ENCODE measurements around the gene GNA14. TPM values are rescaled to one million over a fixed set of nuclear protein-coding genes. Genes with fewer than 3 reads are reported as not detected.
A peak's percentile ranks its signal among the peaks of the same experiment; 100 is the strongest.
"Not testable (repeated sequence)": the region's sequence is repeated elsewhere in the genome, so short reads cannot be mapped to it uniquely, and the experiment has no call there.

The GNA14 gene
- polyA plus RNA-seq, 3 donors = 15.1 to 16.7 (median 16.0) TPM

GRCh38 chr9:77592476-77592875 lies 55.6 kb downstream of the GNA14 start:
- DNase-seq (ENCODE audit: low read depth in 3 of 3, low spot score in 2 of 3) = no peak

DNA sequence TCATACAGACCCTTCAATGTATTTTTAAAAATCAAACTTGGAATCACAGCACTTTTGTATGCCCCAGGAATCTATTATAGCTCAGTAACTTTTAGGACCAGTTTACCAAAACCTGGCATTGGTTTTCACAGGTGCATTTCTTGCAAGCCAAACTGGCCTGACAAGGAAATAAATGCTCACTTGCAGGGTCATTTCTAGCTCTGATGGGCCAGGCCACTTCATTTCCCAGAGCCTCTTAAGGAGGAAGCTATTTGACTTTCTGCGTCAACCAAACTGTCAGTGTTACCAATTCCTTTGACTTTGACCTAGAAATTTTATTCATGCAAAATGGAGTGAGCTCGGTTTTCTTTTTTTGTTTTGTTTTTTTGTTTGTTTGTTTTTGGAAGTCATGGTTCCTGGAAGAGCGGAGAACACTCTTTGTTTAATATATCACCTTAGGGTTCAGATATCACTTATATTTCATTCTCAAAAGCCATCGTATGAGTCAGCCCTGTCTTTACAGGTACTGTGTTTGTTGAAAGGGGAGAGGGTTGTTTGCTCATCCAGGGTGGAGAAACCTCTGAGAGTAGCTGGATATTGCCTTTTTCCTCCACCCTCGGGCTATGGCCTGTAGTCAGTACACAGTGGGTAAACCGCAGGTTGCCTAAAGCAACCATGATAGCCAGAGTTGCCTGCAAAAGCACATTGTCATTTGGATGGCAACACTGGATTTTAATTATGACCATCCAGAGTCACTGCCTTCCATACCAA lies 58.9 kb downstream of the GNA14 start:
- no peak for DNase-seq (ENCODE audit: low read depth in 3 of 3, low spot score in 2 of 3)

DNA sequence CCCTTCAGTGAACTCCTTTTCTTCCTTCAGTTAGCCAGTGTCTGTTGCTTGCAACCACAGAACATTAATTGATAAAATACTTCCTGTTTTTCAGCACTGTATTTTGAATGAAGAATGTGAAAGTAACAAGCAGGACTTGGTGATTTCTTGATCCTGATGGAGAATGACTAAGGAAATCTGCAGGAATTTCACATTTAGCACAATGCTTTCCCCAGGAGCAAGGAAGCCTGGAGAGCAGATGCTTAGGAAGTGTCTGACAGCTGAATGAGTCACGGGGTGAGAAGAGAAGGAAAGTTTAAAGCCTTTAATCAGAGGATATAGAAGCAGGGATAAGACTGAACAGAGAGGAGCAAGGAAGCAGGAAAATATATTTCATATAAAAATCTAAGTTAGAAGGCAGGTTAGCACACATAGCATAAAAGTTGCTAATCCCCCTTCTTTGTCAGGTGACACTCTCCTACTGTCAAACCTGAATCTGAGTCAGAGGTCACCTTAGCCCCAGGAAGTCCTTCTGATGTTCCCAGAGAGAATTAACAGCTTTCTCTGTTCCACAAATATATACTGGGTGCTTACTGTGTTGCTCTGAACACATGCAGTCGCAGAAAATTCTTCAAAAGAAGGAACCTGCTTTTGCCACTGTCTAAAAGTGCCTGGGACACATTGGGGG lies 59.7 kb downstream of the GNA14 start:
- DNase-seq (ENCODE audit: low read depth in 3 of 3, low spot score in 2 of 3) = no peak

GRCh38 chr9:77587851-77588250 lies 60.3 kb downstream of the GNA14 start:
- DNase-seq (ENCODE audit: low read depth in 3 of 3, low spot score in 2 of 3) = no peak

GRCh38 chr9:77587042-77587441 lies 61.1 kb downstream of the GNA14 start:
- no peak for DNase-seq (ENCODE audit: low read depth in 3 of 3, low spot score in 2 of 3)

DNA sequence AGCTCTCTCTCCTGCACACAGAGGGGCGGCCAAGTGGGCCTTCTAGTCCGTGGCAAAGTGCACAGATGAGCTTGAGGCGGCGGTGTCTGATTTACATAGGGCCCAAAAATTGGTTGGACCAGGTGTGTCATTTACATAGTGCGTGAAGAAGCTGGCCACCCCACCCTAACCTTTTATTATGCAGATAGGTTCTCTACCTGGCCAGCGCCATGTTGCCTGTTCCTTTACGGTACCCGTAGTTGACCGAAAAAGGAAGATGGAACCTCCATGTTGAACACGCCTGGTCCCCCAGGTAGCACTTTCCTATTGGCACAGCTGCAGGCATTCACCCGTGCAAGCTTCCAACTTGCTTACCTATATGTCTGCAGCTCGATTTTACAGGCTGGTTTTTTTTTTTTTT lies 61.5 kb downstream of the GNA14 start:
- DNase-seq (ENCODE audit: low read depth in 3 of 3, low spot score in 2 of 3) = no peak

DNA sequence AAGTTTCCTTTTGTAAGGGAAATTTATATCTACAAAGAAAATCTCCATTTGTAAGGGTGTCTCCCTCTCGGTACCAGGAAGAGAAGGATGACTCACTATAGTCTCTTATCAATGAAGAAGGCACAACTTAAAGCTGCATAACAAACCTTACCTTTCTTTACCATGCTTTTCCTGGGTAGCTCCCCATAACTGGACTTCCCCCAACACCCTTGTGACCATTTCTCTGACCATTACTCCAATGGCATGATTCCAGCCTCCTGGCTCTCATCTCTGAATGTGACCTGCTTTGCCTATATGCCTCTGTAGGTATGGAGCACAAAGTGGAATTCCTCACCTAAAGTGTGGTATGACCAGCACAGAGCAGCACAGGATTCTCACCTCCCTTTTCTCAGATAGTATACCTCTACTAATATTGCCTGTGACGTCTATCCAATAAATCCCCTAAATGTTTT lies 62.8 kb downstream of the GNA14 start:
- no peak for DNase-seq (ENCODE audit: low read depth in 3 of 3, low spot score in 2 of 3)

GRCh38 chr9:77584927-77585326 lies 63.2 kb downstream of the GNA14 start:
- DNase-seq (ENCODE audit: low read depth in 3 of 3, low spot score in 2 of 3) = not testable (repeated sequence)

DNA sequence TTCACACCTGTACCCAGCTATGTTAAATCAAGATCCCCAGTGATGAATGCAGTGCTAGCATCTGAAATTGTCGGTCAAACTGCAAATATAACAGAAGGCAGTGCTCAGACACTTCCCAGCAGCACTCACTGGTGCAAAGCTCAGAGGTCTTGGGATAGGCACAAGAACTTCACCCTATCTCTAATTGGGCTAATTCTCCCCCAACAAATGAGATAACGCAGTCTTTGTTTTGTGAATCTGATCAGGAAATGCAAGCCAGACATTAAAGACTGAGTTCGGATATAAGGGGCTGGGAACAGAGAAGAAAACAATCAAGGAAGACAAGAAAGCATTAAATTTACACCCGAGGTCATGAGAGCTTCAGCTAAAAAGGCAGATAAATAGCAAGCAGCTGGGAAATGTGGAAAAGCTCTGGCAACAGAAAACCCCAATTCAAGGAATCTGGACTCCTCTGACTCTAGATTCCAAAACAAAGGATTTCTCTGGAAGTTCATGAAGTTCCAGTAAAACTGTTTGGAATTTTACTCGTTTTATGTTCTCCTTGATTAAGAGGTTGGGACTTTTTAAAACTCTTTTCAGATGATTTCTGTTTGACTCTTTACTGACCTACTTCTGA lies 65.1 kb downstream of the GNA14 start:
- DNase-seq (ENCODE audit: low read depth in 3 of 3, low spot score in 2 of 3) = peak in 1 of 3 donors; percentile 37

- DNase-seq (ENCODE audit: low read depth in 3 of 3, low spot score in 2 of 3) = no peak
Measured at GRCh38 chr9:77582525-77582924, 65.6 kb downstream of the GNA14 start.

- DNase-seq (ENCODE audit: low read depth in 3 of 3, low spot score in 2 of 3) = no peak
Measured at GRCh38 chr9:77575785-77576184, 72.3 kb downstream of the GNA14 start.

DNA sequence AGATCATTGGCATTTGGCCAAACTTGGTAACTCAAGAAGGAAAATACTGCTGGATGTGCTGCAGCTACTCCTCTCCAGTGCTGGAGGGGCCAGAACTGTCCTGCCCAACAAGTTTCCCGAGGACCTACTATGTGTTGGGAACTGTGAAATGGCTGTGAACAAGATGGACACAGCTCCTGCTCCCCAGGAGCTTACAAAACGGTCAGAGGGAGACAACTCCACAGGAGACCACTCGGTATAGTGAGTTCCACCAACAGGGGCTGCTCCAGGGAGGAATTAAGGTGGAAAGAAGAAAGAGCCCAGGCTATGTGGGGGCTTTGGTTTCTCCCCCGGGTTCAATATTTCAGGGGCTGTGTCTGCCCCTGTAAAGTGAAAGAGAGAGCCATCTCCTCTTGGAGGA lies 78.8 kb downstream of the GNA14 start:
- no peak for DNase-seq (ENCODE audit: low read depth in 3 of 3, low spot score in 2 of 3)

DNA sequence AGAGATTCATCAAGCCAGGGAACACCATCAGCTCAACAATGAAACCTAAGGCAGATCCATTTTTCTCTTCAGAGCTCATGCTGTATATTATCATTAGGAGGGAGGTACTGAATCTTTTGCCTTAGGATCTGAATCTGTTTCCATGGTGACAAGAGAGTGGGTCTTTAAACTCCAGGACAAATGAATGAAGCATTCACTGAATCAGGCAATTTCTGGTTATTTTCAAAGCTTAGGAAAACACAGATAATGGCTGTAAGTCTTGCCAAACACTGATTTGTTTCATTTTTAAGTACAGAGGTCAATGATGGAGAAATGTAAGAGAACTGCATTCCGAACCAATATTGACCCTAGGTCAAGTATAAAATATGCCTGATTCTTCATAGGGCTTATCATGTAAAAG lies 84.9 kb downstream of the GNA14 start:
- DNase-seq (ENCODE audit: low read depth in 3 of 3, low spot score in 2 of 3) = no peak

DNA sequence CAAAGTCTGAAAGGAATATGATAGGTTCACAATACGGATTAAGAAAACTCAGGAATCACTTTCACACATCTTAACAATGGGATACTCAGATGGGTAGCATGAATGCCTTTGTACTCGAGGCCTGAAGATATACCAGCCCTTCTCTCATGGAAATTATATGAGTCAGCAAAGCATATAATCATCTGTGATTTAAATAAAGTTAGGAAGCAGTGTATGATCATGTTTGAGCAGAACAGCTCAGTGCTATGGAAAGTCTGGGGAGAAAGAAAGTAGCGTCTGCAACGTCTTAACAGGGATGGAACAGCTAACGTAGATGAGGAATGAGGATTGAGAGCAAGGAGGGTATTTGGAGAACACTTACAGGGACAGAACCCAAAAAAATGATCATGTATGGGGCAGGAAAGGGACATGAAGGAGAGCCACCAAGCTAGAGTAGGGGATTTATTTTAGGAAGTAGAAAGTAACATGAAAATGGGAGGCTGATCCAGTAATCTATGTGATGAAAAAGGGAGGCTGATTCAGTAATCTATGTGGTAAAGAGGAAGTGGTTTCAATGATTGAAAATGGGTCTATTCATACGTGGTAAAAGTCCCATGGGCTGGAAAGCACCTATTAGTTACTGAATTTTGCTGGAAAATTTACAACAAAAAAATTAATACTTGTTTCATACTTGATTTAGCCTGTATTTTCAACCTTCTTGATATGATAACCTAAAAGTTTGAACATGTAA lies 85.9 kb downstream of the GNA14 start:
- no peak for DNase-seq (ENCODE audit: low read depth in 3 of 3, low spot score in 2 of 3)

DNA sequence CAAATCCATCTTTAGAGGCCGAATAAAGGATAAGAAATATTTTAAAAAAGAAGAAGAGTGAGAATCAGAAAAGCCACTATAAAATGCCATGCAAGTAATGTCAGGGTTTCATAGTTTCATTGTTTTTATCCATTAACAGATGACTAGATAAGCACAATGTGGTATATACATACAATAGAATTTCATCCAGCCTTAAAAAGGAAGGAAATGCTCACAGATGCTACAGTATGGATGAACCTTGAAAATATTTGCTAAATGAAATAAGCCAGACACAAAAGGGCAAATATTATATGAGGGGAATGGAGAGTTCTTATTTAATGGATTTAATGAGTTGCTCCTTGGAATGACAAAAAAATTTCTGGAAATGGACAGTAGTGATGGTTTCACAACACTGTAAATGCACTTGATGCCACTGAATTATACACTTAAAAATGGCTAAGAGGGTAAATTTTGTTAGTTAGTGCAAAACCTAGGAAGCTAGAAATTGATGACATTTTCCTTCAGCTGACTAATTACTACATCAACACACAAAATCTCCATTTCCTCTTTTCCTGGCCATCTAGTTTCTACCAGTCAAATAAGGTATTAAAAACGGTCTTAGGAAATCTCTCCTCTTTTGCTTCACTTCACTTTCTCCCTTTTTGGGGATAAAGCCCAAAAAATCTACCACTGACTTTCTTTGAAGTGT lies 86.6 kb downstream of the GNA14 start:
- no peak for DNase-seq (ENCODE audit: low read depth in 3 of 3, low spot score in 2 of 3)

DNA sequence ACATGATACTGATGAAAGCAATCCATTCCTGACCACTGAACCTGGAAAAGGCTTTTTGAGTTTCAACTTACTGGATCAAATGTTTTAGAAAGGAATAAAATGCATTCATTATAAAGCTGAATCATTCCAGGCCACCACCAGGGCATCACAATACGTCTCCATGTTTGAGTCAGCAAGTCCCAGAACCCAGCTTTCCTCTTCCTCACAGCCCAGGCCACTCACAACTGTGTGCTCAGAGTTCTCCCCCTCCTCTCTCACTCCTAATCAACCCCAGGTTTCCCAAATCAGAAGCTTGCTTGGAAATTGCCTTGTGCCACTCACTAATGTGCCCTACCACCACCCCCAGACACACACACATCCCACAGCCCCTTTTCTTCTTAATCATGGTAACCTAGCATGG lies 91.7 kb downstream of the GNA14 start:
- no peak for DNase-seq (ENCODE audit: low read depth in 3 of 3, low spot score in 2 of 3)

DNA sequence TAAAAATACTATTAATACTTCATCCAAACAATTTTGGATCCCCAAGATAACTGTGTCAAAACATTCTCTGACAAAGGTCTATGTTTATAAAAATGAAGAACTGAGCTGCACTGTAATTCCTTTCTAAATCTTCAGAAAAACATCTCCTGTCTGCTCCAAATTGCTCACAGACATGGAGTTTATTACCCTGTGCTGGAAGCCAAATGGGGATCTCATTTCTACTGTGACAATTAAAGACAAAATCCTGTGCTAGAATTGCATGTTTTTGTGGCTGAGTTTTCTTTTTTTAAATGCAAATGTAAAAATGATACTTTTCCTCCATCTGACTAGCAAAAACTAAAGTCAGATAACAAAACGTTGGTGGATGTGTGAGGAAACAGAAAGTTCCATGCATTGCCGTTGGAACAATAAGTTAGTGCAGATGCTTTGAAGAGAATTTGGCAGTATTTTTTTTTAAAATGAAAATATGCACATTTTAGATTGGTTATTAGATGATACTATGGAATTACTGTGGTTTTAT lies 93.5 kb downstream of the GNA14 start:
- no peak for DNase-seq (ENCODE audit: low read depth in 3 of 3, low spot score in 2 of 3)

- DNase-seq (ENCODE audit: low read depth in 3 of 3, low spot score in 2 of 3) = no peak
Measured at GRCh38 chr9:77547106-77547730, 100.9 kb downstream of the GNA14 start.

GRCh38 chr9:77546376-77546950 lies 101.7 kb downstream of the GNA14 start:
- DNase-seq (ENCODE audit: low read depth in 3 of 3, low spot score in 2 of 3) = no peak

GRCh38 chr9:77544546-77544945 lies 103.6 kb downstream of the GNA14 start:
- DNase-seq (ENCODE audit: low read depth in 3 of 3, low spot score in 2 of 3) = no peak
